HEK293 (cell line): Measurements from ENCODE around the gene WNT9B.

ENCODE experiments used
- CTCF ChIA-PET: fragments of 350-600 bp; formaldehyde crosslinking; extraction: SDS; loops from one replicate; lab custom pipeline; 2021; ENCODE audit warnings: antibody characterized with exemption; lab: Yijun Ruan, JAX
- POLR2A ChIA-PET: fragments of 300-600 bp; formaldehyde crosslinking; extraction: SDS; loops from one replicate; lab custom pipeline; 2020; ENCODE audit warnings: antibody characterized with exemption, inconsistent platforms; lab: Yijun Ruan, JAX
- H3K27ac ChIP-seq: fragments of 200-500 bp; sonication (Bioruptor generic); 2 replicates; pipeline ENCODE4 v1.5.1; 2014; ENCODE audit warnings: low read depth, low read length, control low read depth, inconsistent platforms; ENCODE audit errors: extremely low read depth
- H3K36me3 ChIP-seq, 2 experiments: fragments of 200-500 bp in 1 of 2; sonication (Bioruptor generic) in 1 of 2; 1 replicate in 1 of 2; 2 replicates in 1 of 2; pipeline ENCODE4 v1.5.1; 2014 to 2017; ENCODE audit warnings: inconsistent platforms in 2 of 2, low read length in 2 of 2; ENCODE audit not compliant: control insufficient read depth in 2 of 2, insufficient read depth in 1 of 2
- H3K4me1 ChIP-seq: fragments of 200-500 bp; sonication (Bioruptor generic); 2 replicates; pipeline ENCODE4 v1.5.1; 2014; ENCODE audit warnings: mild to moderate bottlenecking, low read length, inconsistent platforms; ENCODE audit not compliant: control insufficient read depth, insufficient read depth
- H3K4me3 ChIP-seq: 2 replicates; pipeline ENCODE4 v1.5.1; 2011; ENCODE audit warnings: low read depth, mild to moderate bottlenecking, control low read depth, low read length, moderate library complexity
- H3K9me3 ChIP-seq: fragments of 200-500 bp; sonication (Bioruptor generic); 2 replicates; pipeline ENCODE4 v1.5.1; 2014; ENCODE audit warnings: low read depth, low read length, inconsistent platforms; ENCODE audit not compliant: control insufficient read depth, insufficient read depth
- BCL11B ChIP-seq: fragments of 450-650 bp; formaldehyde crosslinking; IDR thresholded peaks from 2 replicates; pipeline ENCODE4 v1.5.1; 2016; ENCODE audit warnings: low read depth, missing biosample characterization, missing genetic modification characterization
- IKZF3 ChIP-seq: fragments of 450-650 bp; IDR thresholded peaks from 2 replicates; pipeline ENCODE4 v1.5.0; 2018; ENCODE audit warnings: missing biosample characterization, mild to moderate bottlenecking, missing genetic modification characterization, moderate library complexity
- KLF1 ChIP-seq: fragments of 450-650 bp; formaldehyde crosslinking; IDR thresholded peaks from 2 replicates; pipeline ENCODE4 v1.5.1; 2016; ENCODE audit warnings: missing biosample characterization, missing genetic modification characterization
- KLF8 ChIP-seq: fragments of 450-650 bp; formaldehyde crosslinking; IDR thresholded peaks from 2 replicates; pipeline ENCODE4 v1.5.1; 2016; ENCODE audit warnings: missing biosample characterization, missing genetic modification characterization
- KLF9 ChIP-seq: fragments of 450-650 bp; formaldehyde crosslinking; IDR thresholded peaks from 2 replicates; pipeline ENCODE4 v1.5.1; 2016; ENCODE audit warnings: missing biosample characterization, missing genetic modification characterization, low read depth
- SALL2 ChIP-seq: fragments of 450-650 bp; formaldehyde crosslinking; IDR thresholded peaks from 2 replicates; pipeline ENCODE4 v1.5.0; 2017; ENCODE audit warnings: missing biosample characterization, mild to moderate bottlenecking, missing genetic modification characterization, borderline replicate concordance
- ZBTB10 ChIP-seq: fragments of 450-650 bp; formaldehyde crosslinking; IDR thresholded peaks from 2 replicates; pipeline ENCODE4 v1.5.1; 2016; ENCODE audit warnings: missing biosample characterization, missing genetic modification characterization
- ZEB2 ChIP-seq: fragments of 450-650 bp; formaldehyde crosslinking; IDR thresholded peaks from 2 replicates; pipeline ENCODE4 v1.5.1; 2016; ENCODE audit warnings: missing biosample characterization, missing genetic modification characterization
- ZNF146 ChIP-seq: fragments of 450-650 bp; formaldehyde crosslinking; IDR thresholded peaks from 2 replicates; pipeline ENCODE4 v1.5.1; 2016; ENCODE audit warnings: missing biosample characterization, missing genetic modification characterization
- ZNF157 ChIP-seq: fragments of 450-650 bp; formaldehyde crosslinking; IDR thresholded peaks from 2 replicates; pipeline ENCODE4 v1.5.1; 2016; ENCODE audit warnings: missing biosample characterization, missing genetic modification characterization
- ZNF214 ChIP-seq: fragments of 450-650 bp; formaldehyde crosslinking; IDR thresholded peaks from 2 replicates; pipeline ENCODE4 v1.5.1; 2017; ENCODE audit warnings: missing biosample characterization, mild to moderate bottlenecking, missing genetic modification characterization, borderline replicate concordance
- ZNF416 ChIP-seq: fragments of 450-650 bp; formaldehyde crosslinking; IDR thresholded peaks from 2 replicates; pipeline ENCODE4 v1.5.1; 2016; ENCODE audit warnings: missing biosample characterization, missing genetic modification characterization
- ZNF501 ChIP-seq: fragments of 450-650 bp; formaldehyde crosslinking; IDR thresholded peaks from 2 replicates; pipeline ENCODE4 v1.5.1; 2016; ENCODE audit warnings: missing biosample characterization, missing genetic modification characterization
- ZNF530 ChIP-seq: fragments of 450-650 bp; formaldehyde crosslinking; IDR thresholded peaks from 2 replicates; pipeline ENCODE4 v1.5.1; 2016; ENCODE audit warnings: low read depth, missing biosample characterization, missing genetic modification characterization
- ZNF548 ChIP-seq: fragments of 450-650 bp; formaldehyde crosslinking; IDR thresholded peaks from 2 replicates; pipeline ENCODE4 v1.5.1; 2016; ENCODE audit warnings: missing biosample characterization, missing genetic modification characterization
- ZNF580 ChIP-seq: fragments of 450-650 bp; formaldehyde crosslinking; IDR thresholded peaks from 2 replicates; pipeline ENCODE4 v1.5.1; 2016; ENCODE audit warnings: missing biosample characterization, missing genetic modification characterization
- ZNF596 ChIP-seq: fragments of 450-650 bp; IDR thresholded peaks from 2 replicates; pipeline ENCODE4 v1.5.0; 2018; ENCODE audit warnings: missing biosample characterization, mild to moderate bottlenecking, missing genetic modification characterization, moderate library complexity
- ZNF623 ChIP-seq: fragments of 450-650 bp; formaldehyde crosslinking; IDR thresholded peaks from 2 replicates; pipeline ENCODE4 v1.5.1; 2016; ENCODE audit warnings: missing biosample characterization, missing genetic modification characterization
- ZNF660 ChIP-seq: fragments of 450-650 bp; IDR thresholded peaks from 2 replicates; pipeline ENCODE4 v1.5.1; 2018; ENCODE audit warnings: missing biosample characterization, mild to moderate bottlenecking, missing genetic modification characterization
- TF ChIP-seq, protein P1 (sequence below): fragments of 450-650 bp; formaldehyde crosslinking; IDR thresholded peaks from 2 replicates; pipeline ENCODE4 v1.5.1; 2016; ENCODE audit warnings: missing biosample characterization, missing genetic modification characterization, low read depth
- TF ChIP-seq, protein P2 (sequence below): fragments of 450-650 bp; formaldehyde crosslinking; IDR thresholded peaks from 2 replicates; pipeline ENCODE4 v1.5.1; 2016; ENCODE audit warnings: missing biosample characterization, missing genetic modification characterization
- TF ChIP-seq, protein P3 (sequence below): fragments of 450-650 bp; formaldehyde crosslinking; IDR thresholded peaks from 2 replicates; pipeline ENCODE4 v1.5.1; 2016; ENCODE audit warnings: missing biosample characterization, missing genetic modification characterization
- TF ChIP-seq, protein P4 (sequence below): fragments of 450-650 bp; IDR thresholded peaks from 2 replicates; pipeline ENCODE4 v1.5.1; 2018; ENCODE audit warnings: missing biosample characterization, missing genetic modification characterization
- TF ChIP-seq, protein P5 (sequence below): fragments of 450-650 bp; formaldehyde crosslinking; IDR thresholded peaks from 2 replicates; pipeline ENCODE4 v1.5.1; 2016; ENCODE audit warnings: missing biosample characterization, missing genetic modification characterization

Gene WNT9B

GRCh38 chr17:46915596-46915995 lies 64.2 kb downstream of the WNT9B start (continued):
- TF ChIP-seq, protein P1, sequence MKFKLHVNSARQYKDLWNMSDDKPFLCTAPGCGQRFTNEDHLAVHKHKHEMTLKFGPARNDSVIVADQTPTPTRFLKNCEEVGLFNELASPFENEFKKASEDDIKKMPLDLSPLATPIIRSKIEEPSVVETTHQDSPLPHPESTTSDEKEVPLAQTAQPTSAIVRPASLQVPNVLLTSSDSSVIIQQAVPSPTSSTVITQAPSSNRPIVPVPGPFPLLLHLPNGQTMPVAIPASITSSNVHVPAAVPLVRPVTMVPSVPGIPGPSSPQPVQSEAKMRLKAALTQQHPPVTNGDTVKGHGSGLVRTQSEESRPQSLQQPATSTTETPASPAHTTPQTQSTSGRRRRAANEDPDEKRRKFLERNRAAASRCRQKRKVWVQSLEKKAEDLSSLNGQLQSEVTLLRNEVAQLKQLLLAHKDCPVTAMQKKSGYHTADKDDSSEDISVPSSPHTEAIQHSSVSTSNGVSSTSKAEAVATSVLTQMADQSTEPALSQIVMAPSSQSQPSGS (tag by site-specific recombination) = no peak
- TF ChIP-seq BCL11B (tag by site-specific recombination) = no peak
- no peak for TF ChIP-seq ZNF214 (tag by site-specific recombination)

DNA sequence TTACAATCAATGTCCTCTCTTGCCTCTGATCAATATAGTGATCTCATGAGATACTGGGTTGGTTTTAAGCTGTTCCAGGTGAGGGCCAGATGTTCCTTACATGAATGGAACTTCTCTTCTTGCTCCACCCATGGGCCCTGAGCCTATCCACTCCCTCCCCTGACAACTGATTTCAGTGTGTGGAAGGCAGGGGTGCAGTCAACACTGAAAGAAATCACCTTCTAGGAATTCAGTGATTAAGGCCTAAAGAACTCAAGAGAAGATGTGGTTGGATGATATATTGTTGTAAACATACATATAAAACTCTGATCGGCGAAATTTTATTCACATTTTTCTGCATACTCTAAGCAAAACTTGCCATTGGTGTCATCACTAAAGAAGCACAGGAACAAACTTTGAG lies 64.8 kb downstream of the WNT9B start:
- TF ChIP-seq ZNF416 (tag by site-specific recombination) = no peak
- no peak for TF ChIP-seq ZNF596
- no peak for TF ChIP-seq ZEB2 (tag by site-specific recombination)
- TF ChIP-seq ZNF157 (tag by site-specific recombination) = no peak
- TF ChIP-seq KLF1 (tag by site-specific recombination) = no peak
- TF ChIP-seq, protein P2, sequence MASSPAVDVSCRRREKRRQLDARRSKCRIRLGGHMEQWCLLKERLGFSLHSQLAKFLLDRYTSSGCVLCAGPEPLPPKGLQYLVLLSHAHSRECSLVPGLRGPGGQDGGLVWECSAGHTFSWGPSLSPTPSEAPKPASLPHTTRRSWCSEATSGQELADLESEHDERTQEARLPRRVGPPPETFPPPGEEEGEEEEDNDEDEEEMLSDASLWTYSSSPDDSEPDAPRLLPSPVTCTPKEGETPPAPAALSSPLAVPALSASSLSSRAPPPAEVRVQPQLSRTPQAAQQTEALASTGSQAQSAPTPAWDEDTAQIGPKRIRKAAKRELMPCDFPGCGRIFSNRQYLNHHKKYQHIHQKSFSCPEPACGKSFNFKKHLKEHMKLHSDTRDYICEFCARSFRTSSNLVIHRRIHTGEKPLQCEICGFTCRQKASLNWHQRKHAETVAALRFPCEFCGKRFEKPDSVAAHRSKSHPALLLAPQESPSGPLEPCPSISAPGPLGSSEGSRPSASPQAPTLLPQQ (tag by site-specific recombination) = no peak
- TF ChIP-seq ZNF580 (tag by site-specific recombination) = no peak
- TF ChIP-seq ZNF623 (tag by site-specific recombination) = no peak
- TF ChIP-seq, protein P3, sequence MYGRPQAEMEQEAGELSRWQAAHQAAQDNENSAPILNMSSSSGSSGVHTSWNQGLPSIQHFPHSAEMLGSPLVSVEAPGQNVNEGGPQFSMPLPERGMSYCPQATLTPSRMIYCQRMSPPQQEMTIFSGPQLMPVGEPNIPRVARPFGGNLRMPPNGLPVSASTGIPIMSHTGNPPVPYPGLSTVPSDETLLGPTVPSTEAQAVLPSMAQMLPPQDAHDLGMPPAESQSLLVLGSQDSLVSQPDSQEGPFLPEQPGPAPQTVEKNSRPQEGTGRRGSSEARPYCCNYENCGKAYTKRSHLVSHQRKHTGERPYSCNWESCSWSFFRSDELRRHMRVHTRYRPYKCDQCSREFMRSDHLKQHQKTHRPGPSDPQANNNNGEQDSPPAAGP (tag by site-specific recombination) = no peak
- TF ChIP-seq ZBTB10 (tag by site-specific recombination) = no peak
- no peak overlapping the region for H3K27ac ChIP-seq
- no peaks in the 10 kb centered on the region for H3K36me3 ChIP-seq
- H3K4me3 ChIP-seq = no peak overlapping the region
- no peaks in the 10 kb centered on the region for H3K4me1 ChIP-seq
- CTCF ChIA-PET = interaction anchor here (2.1 kb wide), 1 partner anchor 24 kb away, joined by 6 read pairs; no protein-coding TSS in a partner anchor
- no peaks in the 10 kb centered on the region for H3K9me3 ChIP-seq
- POLR2A ChIA-PET = no interaction called here

DNA sequence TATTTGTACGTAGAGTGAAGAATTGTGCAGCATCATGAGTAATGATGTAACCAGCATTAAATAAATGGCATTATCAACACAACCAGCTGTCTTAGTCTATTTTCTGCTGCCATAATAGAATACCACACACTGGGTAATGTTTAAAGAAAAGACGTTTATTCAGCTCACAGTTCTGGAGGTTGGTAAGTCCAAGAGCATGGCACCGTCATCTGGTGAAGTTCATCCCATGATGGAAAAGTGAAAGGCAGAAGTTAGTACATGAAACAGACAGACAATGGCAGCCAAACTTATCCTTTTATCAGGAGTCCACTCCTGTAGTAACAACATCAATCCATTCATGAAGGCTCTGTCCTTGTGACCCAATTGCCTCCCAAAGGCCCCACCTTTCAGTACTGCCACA lies 65.2 kb downstream of the WNT9B start:
- Histone ChIP-seq H3K27ac (no peak overlapping the region), H3K4me3 (no peak overlapping the region), H3K9me3 (no peaks in the 10 kb centered on the region), H3K4me1 (no peaks in the 10 kb centered on the region), H3K36me3 (no peaks in the 10 kb centered on the region)
- CTCF ChIA-PET = interaction anchor here (2.1 kb wide), 1 partner anchor 24 kb away, joined by 6 read pairs; no protein-coding TSS in a partner anchor
- POLR2A ChIA-PET = no interaction called here
- TF ChIP-seq ZNF548 (tag by site-specific recombination) (no peak), ZNF146 (tag by site-specific recombination) (no peak), ZNF501 (tag by site-specific recombination) (no peak), IKZF3 (no peak), KLF9 (tag by site-specific recombination) (no peak), ZNF530 (tag by site-specific recombination) (no peak), ZNF660 (no peak), KLF8 (tag by site-specific recombination) (no peak), SALL2 (tag by site-specific recombination) (no peak)
- TF ChIP-seq, protein P4, sequence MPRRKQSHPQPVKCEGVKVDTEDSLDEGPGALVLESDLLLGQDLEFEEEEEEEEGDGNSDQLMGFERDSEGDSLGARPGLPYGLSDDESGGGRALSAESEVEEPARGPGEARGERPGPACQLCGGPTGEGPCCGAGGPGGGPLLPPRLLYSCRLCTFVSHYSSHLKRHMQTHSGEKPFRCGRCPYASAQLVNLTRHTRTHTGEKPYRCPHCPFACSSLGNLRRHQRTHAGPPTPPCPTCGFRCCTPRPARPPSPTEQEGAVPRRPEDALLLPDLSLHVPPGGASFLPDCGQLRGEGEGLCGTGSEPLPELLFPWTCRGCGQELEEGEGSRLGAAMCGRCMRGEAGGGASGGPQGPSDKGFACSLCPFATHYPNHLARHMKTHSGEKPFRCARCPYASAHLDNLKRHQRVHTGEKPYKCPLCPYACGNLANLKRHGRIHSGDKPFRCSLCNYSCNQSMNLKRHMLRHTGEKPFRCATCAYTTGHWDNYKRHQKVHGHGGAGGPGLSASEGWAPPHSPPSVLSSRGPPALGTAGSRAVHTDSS (tag by site-specific recombination) = no peak
- TF ChIP-seq, protein P5, sequence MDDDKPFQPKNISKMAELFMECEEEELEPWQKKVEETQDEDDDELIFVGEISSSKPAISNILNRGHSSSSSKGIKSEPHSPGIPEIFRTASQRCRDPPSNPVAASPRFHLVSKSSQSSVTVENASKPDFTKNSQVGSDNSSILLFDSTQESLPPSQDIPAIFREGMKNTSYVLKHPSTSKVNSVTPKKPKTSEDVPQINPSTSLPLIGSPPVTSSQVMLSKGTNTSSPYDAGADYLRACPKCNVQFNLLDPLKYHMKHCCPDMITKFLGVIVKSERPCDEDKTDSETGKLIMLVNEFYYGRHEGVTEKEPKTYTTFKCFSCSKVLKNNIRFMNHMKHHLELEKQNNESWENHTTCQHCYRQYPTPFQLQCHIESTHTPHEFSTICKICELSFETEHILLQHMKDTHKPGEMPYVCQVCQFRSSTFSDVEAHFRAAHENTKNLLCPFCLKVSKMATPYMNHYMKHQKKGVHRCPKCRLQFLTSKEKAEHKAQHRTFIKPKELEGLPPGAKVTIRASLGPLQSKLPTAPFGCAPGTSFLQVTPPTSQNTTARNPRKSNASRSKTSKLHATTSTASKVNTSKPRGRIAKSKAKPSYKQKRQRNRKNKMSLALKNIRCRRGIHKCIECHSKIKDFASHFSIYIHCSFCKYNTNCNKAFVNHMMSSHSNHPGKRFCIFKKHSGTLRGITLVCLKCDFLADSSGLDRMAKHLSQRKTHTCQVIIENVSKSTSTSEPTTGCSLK (tag by site-specific recombination) = no peak
